GM21447 (cell line): ENCODE results near the gene PRM2.
A peak's percentile ranks its signal among the peaks of the same experiment; 100 is the strongest.

Experiments used
- ATAC-seq: cut with Tn5 transposase; IDR thresholded peaks from one replicate; pipeline ENCODE4 v1.9.1; 2021; ENCODE audit not compliant: unreplicated experiment

Gene PRM2

GRCh38 chr16:11307639-11308492 is 31.6 kb upstream of the PRM2 start:
- no peak for ATAC-seq

GRCh38 chr16:11306997-11307638 is 30.8 kb upstream of the PRM2 start:
- ATAC-seq: no peak

- ATAC-seq: no peak
Observed at GRCh38 chr16:11306381-11306780, 30.1 kb upstream of the PRM2 start.

- ATAC-seq: no peak
Observed at GRCh38 chr16:11303405-11304138, 27.3 kb upstream of the PRM2 start.

- ATAC-seq: no peak
Observed at GRCh38 chr16:11302977-11303376, 26.7 kb upstream of the PRM2 start.

- no peak for ATAC-seq
Observed at GRCh38 chr16:11301645-11302501, 25.6 kb upstream of the PRM2 start.

GRCh38 chr16:11300560-11300892 is 24.2 kb upstream of the PRM2 start:
- ATAC-seq: no peak

- no peak for ATAC-seq
Observed at GRCh38 chr16:11299865-11300559, 23.7 kb upstream of the PRM2 start.

GRCh38 chr16:11298950-11299547 is 22.8 kb upstream of the PRM2 start:
- ATAC-seq: peak; percentile 41

- ATAC-seq: no peak
Observed at GRCh38 chr16:11298143-11298900, 22.0 kb upstream of the PRM2 start.

- ATAC-seq: peak; percentile 72
Observed at GRCh38 chr16:11297492-11298142, 21.3 kb upstream of the PRM2 start.

- peak; percentile 23 for ATAC-seq
Observed at GRCh38 chr16:11296706-11297491, 20.6 kb upstream of the PRM2 start.

- no peak for ATAC-seq
Observed at GRCh38 chr16:11296351-11296705, 20.0 kb upstream of the PRM2 start.

- ATAC-seq: no peak
Observed at GRCh38 chr16:11295672-11296071, 19.4 kb upstream of the PRM2 start.

- no peak for ATAC-seq
Observed at GRCh38 chr16:11292076-11292748, 15.9 kb upstream of the PRM2 start.

GRCh38 chr16:11291091-11291703 is 14.9 kb upstream of the PRM2 start:
- ATAC-seq: no peak
